DMS153 (cell line): ENCODE data around the gene CADPS2.

Experiments
- DNase-seq: peaks from one replicate; lab custom pipeline; 2025; lab: John Stamatoyannopoulos, UW

The CADPS2 gene

DNA sequence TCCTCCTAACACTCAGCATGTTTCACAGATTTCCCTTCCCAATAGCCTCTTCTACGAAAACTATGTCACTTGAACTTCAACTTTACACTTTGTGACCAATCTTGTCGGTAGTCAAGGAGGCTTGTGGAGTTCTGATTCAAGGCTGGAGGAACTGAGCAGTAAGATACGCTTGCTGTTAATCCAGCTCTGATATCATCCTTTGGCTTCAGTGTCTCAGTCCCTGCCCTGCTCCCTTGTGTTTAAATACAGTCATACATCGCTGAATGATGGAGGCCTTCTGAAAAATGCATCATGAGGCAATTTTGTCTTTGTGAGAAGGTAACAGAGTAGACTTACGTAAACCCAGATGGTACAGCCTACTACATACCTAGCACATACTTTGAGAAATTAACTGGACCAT is 360.9 kb downstream of the CADPS2 start:
- DNase-seq: no peak

DNA sequence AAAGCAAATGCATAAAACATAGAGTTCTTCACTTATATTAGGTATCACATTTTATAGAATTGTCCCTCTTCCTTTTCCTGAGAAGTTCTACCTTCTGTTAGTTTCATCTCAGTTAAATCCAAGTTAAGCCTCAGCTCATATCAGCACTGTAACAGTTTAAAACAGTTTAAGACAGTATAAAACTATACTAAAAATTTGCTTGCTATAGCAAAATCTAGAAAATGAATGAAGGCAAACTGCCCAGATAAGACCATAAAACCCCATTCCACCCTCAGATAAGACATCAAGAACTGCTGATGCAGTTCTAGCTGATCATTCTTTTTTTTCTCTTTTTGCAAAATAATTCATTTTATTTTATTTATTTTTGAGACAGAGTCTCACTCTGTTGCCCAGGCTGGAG is 364.5 kb downstream of the CADPS2 start:
- DNase-seq: no peak

DNA sequence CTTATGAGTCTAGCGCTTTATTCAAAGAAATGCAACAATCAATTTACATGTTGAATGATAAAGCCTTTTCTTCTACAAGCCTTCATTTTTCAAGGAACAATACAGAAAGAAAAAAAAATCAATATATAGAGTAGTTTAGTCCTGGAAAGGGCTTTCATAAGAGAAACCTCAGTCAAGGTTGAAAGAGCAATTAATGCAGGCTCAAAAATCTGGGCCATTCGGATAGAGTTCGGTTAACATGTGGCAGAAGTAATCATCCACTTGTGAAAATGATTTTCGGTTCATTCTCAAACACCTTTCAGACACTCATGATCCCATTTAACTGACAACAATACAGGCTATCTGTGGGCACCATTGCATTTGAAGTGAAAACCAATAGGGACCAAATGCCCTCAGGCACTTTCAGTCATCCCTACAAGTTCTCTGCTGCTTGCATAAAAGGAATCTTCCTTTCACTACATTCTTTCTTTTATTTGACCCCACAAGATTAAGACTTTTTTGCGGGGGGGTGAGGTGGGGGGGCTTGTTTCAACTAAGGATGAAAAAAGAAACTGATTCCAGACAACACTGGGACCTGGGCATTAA is 365.2 kb downstream of the CADPS2 start:
- no peak for DNase-seq

DNA sequence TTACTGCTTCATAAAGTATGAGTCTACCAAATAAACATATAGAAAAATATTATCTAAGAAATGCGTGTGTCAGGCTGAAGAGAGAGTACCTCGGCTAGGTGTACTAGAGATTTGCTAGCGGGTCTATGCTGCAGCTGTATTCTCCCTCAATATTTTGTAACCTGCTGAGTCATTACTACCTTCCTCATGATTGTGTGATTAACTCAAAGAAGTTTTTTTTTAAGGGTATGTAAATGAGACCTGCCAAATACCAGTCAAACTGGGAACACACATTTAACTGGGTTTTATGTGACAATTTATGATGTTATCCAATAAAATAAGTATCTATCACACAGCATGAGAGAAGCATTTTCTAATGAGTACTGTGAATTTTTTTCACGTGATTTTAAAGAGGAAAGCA is 367.8 kb downstream of the CADPS2 start:
- no peak for DNase-seq

DNA sequence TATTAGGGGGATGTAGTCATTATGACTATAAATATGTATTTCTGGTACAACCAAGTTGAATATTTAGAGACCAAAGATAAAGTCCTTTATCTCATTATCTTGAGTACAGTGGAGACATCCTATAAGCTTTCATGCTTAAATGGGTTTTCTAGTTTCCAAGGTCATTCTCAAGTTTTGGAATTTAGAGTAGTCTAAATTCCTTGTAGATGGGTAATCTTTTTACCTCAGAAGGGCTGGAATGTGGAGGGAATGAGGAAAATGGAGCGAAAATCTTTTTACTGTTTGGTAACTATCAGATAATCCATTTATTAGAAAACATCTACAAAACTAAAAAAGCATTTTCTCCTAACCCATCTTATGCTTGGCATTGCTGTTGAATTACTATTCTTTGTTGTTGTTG is 368.7 kb downstream of the CADPS2 start:
- DNase-seq: no peak

DNA sequence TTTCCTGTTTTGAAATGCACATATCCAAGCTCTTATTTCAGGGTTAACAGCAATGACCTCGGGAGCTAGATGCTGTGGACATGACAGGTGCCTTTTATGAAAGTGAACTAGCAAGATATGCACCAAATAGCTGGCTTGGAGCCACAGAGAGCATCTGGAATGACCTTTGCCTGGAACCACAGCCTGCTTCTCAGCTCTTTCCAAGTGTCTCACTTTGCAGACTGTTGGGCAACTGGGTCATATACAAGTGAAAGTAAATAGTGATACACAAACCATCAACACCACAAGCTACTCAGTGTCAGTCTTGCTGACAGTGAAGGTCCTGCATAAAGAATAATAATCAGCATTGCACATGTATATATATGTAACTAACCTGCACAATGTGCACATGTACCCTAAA is 370.9 kb downstream of the CADPS2 start:
- no peak for DNase-seq

DNA sequence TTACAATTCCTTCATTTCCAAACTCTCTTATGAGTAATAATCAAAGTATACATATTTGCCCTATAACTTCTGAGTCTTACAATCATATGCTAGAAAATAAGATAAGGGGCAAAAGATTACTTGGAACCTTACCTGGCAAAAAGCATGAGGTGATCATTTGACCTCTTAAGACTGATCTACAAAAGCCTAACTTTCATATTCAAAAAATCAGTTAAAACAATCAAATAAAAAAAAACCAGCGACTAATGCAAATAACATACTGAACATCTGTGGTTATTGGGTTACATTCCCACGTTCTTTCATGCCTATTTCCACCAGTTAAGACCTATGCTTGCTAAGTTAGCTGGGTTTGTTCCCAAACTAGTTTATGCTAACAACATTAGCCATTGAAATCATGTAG is 375.0 kb downstream of the CADPS2 start:
- no peak for DNase-seq

DNA sequence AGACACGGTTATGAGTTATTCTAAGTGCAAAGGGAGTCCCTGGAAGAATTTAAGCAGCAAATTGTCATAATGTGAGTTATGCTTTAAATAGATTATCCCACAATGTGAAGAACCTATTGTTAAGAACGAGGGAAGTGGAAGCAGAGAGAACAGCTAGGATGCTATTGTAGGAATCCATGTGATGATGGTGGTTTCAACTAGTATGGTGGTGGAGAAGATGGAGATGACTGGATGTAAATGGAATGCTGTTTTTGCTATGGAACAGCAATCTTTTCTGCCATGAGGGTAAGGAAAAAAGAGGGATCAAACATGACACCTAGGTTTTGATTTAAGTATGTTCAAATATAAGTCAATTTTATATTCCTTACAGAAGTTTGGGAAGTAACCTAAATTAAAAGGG is 378.7 kb downstream of the CADPS2 start:
- no peak for DNase-seq

DNA sequence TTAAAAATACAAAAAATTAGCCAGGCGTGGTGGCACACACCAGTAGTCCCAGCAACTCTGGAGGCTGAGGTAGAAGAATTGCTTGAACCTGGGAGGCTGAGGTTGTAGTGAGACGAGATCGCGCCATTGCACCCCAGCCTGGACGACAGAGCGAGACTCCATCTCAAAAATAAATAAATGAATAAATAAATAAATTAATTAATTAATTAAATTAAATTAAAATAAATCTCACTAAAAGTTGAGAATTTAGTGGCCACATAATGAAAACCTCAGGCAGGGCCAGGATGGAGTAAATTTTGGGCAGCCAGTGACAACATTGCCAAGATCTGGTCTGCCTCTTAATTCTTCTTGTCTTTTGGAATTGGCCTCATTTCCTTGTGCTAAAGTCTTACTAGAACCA is 394.3 kb downstream of the CADPS2 start:
- DNase-seq: no peak

DNA sequence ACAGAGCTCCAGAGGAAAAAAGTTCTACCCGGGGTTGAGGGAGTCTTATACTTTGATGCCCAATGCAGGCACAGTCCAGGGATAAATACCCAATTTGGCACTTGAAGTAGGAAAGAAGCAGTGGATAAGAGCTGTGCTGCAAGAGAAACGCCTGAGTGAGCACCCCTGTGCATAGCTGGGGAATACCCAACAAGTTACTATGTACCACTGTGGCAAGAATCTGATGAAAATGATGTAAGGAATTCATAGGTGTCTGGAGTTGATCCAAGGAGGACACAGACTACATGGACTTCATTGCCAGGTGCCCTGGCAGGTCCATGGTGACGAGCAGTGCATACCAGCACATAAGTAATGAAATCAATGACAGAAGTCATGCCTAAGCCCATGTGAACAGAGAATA is 398.0 kb downstream of the CADPS2 start:
- no peak for DNase-seq

DNA sequence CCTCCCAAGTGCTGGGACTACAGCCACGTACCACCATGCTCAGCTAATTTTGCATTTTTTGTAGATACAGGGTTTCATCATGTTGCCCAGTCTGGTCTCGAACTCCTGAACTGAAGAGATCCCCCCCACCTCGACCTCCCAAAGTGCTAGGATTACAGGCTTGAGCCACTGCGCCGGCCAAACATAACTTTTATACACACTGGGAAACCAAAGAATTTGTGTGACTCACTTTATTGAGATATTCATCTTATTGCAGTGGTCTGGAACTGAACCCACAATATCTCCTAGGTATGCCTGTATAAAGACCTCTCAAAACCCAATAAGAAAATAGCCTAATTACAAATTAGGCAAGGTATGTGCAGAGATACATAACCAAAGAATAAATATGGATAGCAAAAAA is 399.1 kb downstream of the CADPS2 start:
- DNase-seq: no peak

DNA sequence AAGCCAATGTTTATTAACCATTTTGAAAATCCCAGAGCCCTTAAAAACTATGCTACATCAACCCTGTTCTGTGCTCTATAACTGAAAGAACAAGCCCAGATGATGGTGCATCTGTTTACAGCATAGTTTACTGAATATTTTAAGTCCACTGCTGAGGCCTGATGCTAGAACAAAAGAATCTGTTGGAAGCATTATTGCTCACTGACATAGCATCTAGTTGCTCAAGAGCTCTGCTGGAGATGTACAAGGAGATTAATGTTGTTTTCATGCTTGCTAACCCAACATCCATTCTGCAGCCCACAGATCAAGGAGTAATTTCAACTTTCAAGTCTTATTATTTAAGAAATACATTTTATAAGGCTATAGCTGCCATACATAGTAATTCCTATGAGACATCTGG is 400.4 kb downstream of the CADPS2 start:
- DNase-seq: no peak

DNA sequence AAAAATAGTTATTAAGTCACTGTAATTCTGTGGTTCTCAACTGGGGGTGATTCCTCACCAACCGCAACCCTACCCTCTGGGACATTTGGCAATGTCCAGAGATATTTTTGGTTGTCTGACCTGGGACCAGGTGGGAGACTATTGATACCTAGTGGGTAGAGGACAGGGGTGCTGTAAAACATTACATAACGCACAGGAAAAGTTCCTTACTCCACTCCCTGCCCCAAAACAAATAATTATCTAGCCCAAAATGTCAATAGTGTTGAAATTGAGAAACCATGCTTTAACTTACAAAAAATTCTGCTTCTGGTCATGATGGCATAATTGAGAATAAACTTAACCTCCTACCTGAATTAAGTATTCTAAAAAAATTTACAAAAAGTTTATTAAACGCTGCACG is 404.0 kb downstream of the CADPS2 start:
- no peak for DNase-seq

DNA sequence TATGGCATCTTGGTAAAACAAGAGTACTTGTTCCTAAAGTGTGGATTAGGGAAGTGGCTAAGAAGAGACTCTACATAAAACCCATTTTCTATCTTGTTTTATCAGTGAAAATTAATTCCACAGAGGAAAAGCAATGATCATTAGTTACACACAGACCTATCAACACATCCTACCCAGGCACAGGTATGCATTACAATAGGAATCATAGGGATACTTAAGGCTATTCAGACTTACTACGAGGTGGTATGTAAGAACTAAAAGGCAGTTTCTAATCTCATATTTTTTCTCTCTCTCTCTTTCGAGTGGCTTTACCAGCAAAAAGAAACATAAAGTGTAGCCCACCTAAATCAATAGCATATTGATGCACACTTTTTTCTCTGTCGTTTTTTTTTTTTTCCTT is 415.4 kb downstream of the CADPS2 start:
- DNase-seq: no peak

DNA sequence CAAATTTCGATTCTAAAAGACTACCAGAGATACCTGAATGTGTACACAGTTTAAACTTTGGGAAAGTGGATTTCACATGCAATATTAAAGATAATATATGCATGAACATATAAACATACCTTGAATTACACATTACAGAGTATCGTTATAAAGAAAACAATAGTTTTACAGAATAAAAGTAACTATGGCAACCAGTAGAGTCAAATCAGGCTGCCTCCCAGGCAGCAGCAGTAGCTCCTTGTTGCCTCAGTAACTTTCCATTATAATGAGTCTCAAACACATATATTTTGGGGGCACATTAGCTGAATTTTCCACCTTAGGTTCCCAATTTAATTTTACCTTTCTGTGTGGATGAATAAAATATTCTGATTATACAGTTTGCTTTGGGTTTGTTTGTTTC is 417.3 kb downstream of the CADPS2 start:
- DNase-seq: no peak

DNA sequence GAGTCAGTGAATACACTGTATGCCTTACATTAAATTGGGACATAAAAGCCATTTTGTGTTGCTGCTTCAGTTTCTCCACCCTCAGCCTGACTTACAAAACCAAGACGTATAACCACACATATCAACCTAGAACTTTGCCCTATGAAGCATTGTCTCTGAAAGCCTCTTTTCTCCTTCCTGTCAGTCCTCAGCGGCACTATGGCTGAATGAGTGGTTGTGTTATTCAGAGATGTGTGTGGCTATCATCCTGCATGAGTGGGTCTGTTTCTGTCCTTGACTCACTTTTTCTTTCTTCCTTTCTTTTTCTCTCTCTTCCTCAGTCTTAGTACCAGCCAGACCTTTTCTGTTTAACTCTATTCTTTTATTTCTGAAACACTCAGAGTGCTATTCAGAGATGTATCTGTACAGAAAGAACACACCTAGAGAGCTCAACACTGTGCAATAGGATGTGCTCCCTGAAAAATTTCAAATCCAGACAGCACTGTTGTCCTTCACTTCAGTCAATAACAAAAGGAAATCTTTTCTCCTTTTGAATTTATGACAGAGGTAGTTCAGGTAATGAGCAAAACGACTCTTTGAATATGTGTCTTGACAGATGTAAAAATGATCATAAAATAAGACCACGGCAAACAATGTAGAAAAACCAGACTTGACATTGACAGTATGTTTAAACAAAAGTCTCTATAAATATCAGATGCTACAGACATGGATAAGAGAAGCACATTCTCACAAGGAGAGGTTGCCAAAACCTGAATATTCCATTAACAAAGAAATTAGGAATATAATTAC is 418.4 kb downstream of the CADPS2 start:
- DNase-seq: no peak

DNA sequence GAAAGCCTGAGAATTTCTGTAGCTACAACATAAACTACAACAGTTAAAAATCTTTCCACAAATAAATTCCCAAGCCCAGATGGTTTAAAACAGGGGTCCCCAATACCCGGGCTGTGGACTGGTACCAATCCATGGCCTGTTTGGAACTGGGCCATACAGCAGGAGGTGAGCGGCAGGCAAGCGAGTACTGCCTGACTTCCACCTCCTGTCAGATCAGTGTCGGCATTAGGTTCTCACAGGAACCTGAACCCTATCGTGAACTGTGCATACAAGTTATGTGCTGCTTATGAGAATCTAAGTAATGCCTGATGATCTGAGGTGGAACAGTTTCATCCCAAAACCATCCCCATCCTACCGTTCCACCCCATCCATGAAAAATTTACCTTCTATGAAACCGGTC is 421.0 kb downstream of the CADPS2 start:
- no peak for DNase-seq

DNA sequence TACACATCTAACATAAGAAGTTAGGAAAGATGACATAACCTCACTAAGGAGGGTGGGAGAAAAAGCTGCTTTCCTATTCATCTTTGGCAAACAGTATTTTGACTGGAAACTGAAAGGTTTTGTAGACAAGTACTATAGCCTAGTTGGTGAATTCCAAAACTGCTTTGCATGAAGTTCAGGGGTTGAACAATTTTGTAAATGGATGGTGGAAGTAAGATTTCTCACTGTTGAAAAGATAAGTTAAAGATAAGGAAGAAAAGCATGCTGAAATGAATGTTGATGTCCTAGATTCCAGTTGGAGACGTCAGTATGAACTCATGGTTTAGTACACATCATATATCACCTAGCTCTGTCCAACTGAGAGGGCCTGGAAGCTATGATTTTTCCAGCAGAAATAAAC is 422.6 kb downstream of the CADPS2 start:
- DNase-seq: no peak

DNA sequence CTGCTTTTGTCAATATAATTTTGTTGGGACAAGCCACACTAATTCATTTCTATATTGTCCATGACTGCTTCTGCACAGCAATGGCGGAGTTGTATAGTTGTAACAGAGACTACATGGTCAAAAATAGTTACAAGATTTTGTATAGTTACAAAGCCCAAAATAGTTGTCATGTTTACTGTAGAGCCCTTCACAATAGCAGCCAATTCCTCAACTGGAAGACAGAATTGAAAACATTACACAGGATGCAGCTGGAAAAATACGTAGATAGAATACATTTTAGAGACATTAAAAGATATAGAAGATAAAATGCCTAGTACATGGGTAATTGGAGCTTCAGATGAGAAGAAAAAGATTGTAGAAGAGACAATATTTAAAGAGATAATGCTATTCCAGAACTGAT is 425.3 kb downstream of the CADPS2 start:
- DNase-seq: no peak

DNA sequence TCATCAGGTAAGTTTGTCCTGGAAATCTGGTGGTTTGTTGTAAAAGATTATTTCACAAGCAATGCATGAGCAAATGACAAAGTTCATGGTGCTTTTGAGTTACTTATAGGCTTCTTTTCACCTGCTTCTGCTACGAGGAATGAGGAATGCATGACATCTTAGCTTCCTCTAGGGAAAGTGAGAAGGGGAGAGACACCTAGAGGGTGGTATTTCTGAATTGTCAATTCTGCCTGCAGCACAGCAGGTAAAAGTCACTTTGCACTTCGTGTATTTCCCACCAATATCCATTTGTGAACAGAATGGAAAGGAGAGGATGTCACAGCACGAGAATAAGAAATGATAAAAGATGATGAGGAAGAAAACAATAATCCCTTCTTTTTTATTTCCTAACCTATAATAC is 428.3 kb downstream of the CADPS2 start:
- no peak for DNase-seq

DNA sequence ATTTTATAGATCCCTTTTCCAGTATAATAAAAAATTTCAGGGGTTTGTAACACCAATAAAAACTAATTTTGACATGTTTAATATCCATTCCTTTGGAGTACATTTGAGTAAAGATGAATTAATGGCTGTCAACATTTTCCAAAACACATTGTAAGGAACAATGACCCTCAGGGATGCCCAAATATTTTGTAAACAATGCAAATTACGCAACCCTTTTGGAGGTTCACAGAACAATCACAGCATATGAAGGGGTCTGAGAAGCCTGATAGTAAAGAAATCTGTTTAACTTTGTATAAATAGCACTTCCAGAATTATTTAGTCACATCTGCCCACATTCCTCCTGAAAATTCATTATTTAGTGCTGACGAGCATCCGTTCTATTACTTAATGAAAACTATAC is 428.9 kb downstream of the CADPS2 start:
- no peak for DNase-seq

DNA sequence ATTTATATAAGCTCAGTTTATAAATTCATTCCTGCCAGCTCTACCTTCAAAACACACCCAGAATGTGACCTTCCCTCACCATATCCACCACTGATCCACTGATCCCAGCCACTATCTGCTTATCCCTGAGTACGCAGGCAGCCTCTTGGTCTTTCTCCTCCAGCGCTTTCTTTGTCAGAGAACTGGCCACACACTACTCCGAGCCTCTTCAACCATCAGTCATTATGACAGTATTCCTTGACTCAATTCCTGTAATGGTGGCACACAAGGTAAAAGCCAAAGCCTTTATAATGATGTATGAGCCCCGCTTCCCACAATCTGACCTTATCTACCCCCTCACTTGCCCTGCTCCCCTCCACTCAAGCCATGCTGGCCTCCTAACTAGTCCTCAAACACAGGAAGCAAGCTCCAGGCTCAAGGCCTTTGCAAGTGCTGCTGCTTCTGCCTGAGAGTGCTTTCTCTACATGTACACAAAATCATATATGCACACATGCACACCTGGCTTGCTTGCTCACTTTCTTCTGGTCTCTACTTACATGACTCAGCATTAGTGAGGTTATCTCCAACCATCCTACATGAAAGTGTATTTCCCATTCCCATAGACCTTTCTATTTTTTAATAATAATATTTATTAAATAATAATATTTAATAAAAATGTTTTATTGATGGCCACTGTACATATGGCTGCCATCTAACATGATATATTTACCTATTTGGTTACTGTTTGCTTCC is 431.3 kb downstream of the CADPS2 start:
- no peak for DNase-seq

DNA sequence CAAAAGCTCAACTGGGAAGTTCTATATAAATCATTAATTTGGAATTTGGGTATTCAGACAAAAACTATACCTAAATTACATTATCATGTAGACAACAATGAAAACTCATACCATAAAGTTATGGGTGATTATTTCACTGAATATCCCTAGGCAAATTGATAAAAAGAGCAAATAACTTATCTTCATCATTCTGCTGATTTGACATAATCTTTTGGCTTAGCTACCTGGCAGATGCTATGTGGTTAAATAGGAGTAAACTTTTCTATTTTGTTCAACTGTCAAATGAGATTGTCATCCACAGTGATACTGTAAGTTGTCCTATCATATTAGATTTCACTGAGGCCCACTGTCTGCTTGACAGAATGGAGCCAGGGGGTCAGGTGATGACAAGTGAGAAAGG is 432.8 kb downstream of the CADPS2 start:
- no peak for DNase-seq
